LNCaP clone FGC (cell line): ENCODE results near the gene MPEG1.

ENCODE experiments used
- DNase-seq: peaks from one replicate; pipeline ENCODE4 v3.0.0-alpha.2; 2011; ENCODE audit warnings: low read depth
- H3K4me3 ChIP-seq: 2 replicates; pipeline ENCODE4 v1.5.1; 2011; ENCODE audit warnings: mild to moderate bottlenecking, low read depth, low read length, control low read depth
- TF ChIP-seq, protein P1 (sequence below): IDR thresholded peaks from 2 replicates; pipeline ENCODE4 v1.5.1; 2012; ENCODE audit warnings: mild to moderate bottlenecking; ENCODE audit not compliant: control insufficient read depth, insufficient read depth; ENCODE audit errors: extremely low read depth

The MPEG1 gene

DNA sequence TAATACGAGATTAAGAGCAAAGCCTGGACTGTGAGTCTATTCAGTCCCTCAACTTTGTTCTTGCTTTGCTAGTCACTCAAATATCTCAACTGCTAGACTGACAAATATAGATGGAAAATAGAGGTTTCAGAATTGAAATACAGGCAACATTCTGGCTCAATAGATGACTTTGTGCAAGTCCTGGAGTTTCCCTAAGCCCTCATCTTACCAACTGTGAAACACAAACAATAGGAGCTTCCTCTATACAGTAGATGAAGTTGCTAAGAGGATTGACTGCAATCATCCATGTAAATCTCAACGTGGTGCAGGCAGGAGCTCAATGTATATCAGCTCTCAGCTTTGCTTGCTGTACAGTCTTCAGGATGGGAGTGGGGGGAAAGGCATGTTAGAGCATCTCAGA lies 6.2 kb upstream of the MPEG1 start:
- DNase-seq: no peak
- TF ChIP-seq, protein P1, sequence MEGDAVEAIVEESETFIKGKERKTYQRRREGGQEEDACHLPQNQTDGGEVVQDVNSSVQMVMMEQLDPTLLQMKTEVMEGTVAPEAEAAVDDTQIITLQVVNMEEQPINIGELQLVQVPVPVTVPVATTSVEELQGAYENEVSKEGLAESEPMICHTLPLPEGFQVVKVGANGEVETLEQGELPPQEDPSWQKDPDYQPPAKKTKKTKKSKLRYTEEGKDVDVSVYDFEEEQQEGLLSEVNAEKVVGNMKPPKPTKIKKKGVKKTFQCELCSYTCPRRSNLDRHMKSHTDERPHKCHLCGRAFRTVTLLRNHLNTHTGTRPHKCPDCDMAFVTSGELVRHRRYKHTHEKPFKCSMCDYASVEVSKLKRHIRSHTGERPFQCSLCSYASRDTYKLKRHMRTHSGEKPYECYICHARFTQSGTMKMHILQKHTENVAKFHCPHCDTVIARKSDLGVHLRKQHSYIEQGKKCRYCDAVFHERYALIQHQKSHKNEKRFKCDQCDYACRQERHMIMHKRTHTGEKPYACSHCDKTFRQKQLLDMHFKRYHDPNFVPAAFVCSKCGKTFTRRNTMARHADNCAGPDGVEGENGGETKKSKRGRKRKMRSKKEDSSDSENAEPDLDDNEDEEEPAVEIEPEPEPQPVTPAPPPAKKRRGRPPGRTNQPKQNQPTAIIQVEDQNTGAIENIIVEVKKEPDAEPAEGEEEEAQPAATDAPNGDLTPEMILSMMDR: no peak
- H3K4me3 ChIP-seq: no peak overlapping the region

DNA sequence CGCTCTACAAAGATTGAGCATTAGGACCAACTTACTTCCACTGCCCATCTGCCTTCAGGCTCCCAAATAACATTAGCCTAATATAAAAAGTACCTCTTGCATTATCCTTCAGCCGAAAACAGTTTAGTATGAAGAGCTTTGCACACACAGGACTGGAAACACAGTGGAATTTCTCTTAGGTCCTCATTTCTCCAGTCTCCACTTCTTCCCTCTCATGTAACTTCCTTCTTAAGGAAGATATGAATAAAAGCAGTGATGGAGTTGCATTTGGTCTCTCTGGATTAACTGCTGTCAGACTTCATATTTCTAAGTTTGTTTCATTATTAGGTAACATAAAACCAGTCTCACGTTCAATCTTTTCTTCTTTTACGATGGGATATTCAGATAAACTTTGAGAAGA lies 5.6 kb upstream of the MPEG1 start:
- TF ChIP-seq, protein P1: no peak
- no peak for DNase-seq
- no peak overlapping the region for H3K4me3 ChIP-seq

DNA sequence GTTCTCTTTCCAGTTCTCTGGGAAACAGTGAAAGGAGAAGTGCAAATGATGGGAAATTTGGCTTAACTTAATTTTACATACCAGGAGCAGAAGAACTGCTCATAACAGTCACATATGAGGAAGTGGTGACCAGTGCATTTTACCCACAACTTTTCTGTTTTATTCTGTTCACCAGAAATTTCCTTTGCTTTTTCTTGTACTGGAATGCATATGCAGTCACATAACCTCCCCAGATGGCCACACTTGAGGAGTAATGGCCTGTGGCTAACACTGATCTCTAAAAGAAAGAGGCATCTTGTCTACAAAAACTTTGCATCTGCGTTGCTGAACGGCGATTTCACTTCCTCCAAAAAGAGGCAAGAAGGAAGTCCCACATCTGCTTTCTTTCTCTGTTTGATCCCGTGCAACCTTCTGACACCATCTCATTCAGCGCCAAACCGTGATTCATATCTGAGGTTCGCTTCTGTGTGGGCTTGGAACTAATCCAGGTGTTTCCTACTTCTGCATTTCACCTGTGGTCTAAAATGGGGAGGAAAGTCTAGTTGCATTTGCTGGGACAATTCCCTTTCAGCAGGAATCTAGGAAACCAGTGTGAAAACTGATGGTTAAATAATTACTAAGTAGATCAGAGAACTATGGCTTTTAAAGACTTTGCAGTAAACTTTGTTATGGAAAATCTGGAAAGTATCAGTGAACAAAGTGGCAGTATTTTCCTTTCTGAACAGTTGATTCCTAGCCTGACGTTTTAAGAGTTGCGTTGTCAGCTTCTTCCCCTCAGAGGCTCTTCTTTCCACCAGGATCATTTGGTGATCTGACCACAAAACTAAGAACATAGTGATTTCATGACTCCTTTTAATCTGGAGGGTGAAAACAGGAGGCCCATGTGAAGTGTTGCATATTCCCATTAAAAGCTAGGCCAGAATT lies 4.2 kb upstream of the MPEG1 start:
- DNase-seq: no peak

DNA sequence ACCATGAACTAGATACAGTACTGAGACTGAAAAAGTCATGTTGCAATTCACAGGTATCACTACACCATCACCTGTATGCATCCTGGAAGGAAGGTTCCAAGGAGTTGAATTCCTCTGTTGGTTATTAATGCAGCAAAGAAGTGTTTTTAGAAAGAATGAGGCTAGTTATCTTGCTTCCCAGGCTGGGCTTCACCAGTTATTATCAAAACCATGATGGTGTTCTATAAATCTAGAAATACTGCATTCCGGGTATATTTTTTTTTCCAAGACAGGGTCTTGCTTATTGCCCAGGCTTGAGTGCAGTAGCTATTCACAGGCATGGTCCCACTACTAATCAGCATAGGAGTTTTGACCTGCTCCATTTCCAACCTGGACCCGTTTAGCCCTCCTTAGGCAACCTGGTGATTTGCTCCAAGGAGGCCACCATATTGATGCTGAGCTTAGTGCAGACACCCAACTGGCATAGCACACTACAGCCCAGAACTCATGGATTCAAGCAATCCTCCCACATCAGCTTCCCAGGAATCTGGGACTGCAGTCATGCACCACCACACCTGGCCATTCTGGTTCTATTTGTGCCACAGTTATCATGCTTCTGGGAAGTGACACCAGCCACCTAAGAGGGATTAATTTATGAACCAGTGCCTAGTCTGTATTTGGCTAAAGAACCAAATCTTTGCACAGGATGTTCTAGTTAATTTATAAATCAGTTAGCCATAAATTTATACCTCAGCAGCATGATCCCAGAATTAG lies 1.6 kb upstream of the MPEG1 start:
- TF ChIP-seq, protein P1: no peak
- DNase-seq: no peak
- no peak overlapping the region for H3K4me3 ChIP-seq

More for the DNA sequence above, 4.2 kb upstream of the MPEG1 start:
- TF ChIP-seq, protein P1: no peak
- no peak overlapping the region for H3K4me3 ChIP-seq

DNA sequence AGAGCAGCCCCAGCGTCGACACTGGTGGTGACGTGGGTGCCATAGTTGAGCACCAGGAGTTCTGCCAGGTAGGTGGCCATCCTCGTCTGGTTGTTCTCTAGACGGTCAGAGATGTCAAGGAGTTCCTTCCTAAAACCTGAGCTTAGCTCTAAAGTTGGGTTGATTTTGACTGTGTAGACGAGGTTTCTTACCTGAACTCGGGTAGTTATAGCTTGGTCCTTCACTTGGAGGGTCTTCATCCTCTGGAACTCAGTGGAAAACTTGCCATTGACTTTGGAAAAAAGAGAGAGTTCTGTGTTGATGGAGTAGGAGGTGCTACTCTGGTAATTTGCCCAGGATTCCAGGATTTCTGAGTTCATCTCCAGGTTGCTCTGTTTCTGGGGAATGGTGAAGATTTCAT lies 505 bp downstream of the MPEG1 start:
- DNase-seq: no peak
- no peak overlapping the region for H3K4me3 ChIP-seq
- TF ChIP-seq, protein P1: no peak

DNA sequence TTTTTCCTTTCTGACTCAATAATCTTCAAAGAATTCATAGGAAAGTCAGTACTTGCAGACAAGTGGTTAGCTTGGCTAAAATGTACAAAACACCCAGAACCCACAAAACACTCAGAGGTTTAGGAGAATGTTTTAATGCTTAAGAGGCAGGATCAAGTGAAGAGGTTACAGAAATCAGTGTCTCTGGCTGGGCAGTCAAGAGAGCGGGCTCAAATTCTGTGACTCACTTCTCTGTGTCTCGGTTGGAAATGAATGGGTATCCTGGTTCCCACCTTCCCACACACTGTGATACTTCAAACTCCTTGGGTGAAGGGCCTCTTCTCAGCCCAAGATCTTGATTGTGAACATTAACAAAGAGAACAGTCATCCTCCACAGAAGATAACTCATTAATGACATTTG lies 3.8 kb downstream of the MPEG1 start:
- DNase-seq: no peak
- H3K4me3 ChIP-seq: no peak overlapping the region
- TF ChIP-seq, protein P1: no peak
